NCI-H128 (cell line): ENCODE data around the gene PFKFB2.

Experiments
- DNase-seq: peaks from one replicate; lab custom pipeline; 2025; ENCODE audit not compliant: unreplicated experiment; lab: John Stamatoyannopoulos, UW

PFKFB2 gene

GRCh38 chr1:207021876-207022596 lies 31.0 kb upstream of the PFKFB2 start:
- DNase-seq = no peak

GRCh38 chr1:207022996-207023679 lies 29.9 kb upstream of the PFKFB2 start:
- no peak for DNase-seq

- DNase-seq = no peak
Measured at GRCh38 chr1:207024202-207025145, 28.6 kb upstream of the PFKFB2 start.

GRCh38 chr1:207025146-207025880 lies 27.8 kb upstream of the PFKFB2 start:
- DNase-seq = no peak

- no peak for DNase-seq
Measured at GRCh38 chr1:207026104-207026534, 27.0 kb upstream of the PFKFB2 start.

GRCh38 chr1:207027206-207027777 lies 25.8 kb upstream of the PFKFB2 start:
- no peak for DNase-seq

GRCh38 chr1:207027921-207028320 lies 25.2 kb upstream of the PFKFB2 start:
- DNase-seq = no peak

- DNase-seq = no peak
Measured at GRCh38 chr1:207028884-207029650, 24.0 kb upstream of the PFKFB2 start.

- no peak for DNase-seq
Measured at GRCh38 chr1:207029701-207030521, 23.2 kb upstream of the PFKFB2 start.

- DNase-seq = no peak
Measured at GRCh38 chr1:207030522-207031009, 22.5 kb upstream of the PFKFB2 start.

GRCh38 chr1:207031016-207031415 lies 22.1 kb upstream of the PFKFB2 start:
- DNase-seq = no peak

GRCh38 chr1:207031632-207032264 lies 21.3 kb upstream of the PFKFB2 start:
- DNase-seq = no peak

- DNase-seq = no peak
Measured at GRCh38 chr1:207032528-207033017, 20.5 kb upstream of the PFKFB2 start, which contains the start of gene C1orf116. TSS of gene C1orf116 (minus strand) at chr1:207032756. CDS start at chr1:207027598, 5,158 bp downstream.

- no peak for DNase-seq
Measured at GRCh38 chr1:207033302-207033701, 19.8 kb upstream of the PFKFB2 start.

- DNase-seq = no peak
Measured at GRCh38 chr1:207034208-207034607, 18.9 kb upstream of the PFKFB2 start.

GRCh38 chr1:207034998-207035397 lies 18.1 kb upstream of the PFKFB2 start:
- no peak for DNase-seq

- no peak for DNase-seq
Measured at GRCh38 chr1:207035877-207036551, 17.1 kb upstream of the PFKFB2 start.
